Measurements from ENCODE around the gene ZBTB7B.

ZBTB7B gene

DNA sequence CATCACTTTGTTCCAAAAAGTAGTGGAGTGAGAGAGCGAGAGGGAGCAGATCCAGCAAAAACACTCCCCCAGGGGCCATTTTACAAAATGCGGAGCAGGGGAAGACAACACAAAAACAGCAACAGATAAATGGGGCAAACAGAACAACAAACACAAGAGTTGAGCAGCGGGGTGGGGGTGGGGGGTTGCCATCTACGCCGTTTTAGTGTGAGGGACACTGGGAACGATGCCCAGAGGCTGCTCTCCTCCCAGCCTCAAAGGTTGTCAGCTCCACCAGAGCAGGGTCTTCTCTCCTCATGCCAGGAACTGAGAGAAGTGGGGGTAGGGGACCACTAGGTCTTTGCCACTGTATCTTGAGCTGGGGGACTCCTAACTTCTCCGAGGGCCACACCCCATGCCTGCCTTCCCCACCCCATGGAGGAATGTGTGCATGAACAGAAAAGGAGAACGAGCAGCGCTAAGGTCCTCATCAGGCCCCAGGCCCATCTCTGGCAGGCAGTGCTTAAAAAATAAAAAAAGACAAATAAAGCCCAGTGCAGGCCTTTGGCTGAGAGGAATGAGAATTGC is 45.4 kb upstream of the ZBTB7B start:
- TF ChIP-seq, protein P1, sequence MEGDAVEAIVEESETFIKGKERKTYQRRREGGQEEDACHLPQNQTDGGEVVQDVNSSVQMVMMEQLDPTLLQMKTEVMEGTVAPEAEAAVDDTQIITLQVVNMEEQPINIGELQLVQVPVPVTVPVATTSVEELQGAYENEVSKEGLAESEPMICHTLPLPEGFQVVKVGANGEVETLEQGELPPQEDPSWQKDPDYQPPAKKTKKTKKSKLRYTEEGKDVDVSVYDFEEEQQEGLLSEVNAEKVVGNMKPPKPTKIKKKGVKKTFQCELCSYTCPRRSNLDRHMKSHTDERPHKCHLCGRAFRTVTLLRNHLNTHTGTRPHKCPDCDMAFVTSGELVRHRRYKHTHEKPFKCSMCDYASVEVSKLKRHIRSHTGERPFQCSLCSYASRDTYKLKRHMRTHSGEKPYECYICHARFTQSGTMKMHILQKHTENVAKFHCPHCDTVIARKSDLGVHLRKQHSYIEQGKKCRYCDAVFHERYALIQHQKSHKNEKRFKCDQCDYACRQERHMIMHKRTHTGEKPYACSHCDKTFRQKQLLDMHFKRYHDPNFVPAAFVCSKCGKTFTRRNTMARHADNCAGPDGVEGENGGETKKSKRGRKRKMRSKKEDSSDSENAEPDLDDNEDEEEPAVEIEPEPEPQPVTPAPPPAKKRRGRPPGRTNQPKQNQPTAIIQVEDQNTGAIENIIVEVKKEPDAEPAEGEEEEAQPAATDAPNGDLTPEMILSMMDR (IDR thresholded peaks at IDR 0.05; ENCODE audit: control insufficient read depth, extremely low read depth, insufficient read depth): no peak
- H3K4me3 ChIP-seq (ENCODE audit: low read depth, low read length): no peak overlapping the region
- DNase-seq (ENCODE audit: low read depth): no peak

DNA sequence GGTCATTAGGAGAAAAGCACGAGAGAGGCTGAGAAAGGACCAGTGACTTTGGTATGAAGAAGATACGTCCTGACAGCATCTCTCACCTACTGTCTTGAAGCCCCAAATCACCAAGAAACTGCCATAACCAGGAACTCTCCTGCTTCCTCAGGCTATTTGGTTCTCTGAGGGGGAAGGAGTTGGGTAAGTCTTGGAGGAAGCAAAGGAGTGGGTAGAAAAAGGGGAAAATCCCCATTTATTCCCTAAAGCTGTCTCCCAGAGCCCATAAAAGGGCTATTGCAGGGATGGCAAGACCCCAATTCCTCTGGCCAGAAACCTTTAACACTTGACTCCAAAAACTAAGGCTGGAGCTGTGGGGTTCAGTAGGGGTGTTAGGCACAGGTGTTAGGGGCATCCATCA is 44.6 kb upstream of the ZBTB7B start:
- TF ChIP-seq, protein P1 (IDR thresholded peaks at IDR 0.05; ENCODE audit: control insufficient read depth, extremely low read depth, insufficient read depth): no peak
- no peak overlapping the region for H3K4me3 ChIP-seq (ENCODE audit: low read depth, low read length)
- no peak for DNase-seq (ENCODE audit: low read depth)

DNA sequence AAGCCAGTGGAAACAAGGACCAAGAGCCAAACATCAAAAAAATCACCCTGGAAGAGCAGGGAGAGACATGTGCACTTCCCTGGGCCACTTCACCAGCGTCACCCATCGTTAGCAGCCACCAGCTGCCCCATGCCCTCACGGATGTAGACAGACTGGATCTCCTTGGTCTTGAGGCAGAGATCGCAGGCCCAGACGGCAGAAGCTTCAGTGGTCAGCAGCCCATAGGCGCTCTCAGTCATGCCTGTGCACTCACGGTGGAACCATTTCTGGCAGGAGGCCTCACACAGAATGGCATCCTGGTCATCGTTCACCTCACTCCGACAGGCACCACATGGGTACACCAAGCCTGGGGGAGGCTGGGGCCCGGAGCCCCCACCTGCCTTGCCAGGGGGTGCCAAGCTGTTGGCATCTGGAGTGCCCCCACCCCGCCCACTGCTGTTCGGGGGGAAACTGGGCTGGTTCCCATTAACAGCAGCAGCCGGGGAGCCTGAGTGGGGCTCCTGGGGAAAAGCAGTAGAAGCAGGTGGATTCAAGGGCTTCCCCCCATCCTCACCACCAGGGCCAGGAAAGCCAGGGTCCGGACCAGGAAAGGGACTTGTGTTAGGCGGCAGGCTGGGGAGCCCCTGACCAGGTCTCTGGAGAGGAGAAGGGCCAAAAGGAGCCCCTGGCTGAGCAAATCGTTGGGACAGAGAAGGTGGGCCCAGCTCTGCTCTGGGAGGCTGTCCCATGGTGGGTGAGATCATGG is 43.7 kb upstream of the ZBTB7B start:
- TF ChIP-seq, protein P1 (IDR thresholded peaks at IDR 0.05; ENCODE audit: control insufficient read depth, extremely low read depth, insufficient read depth): no peak
- H3K4me3 ChIP-seq (ENCODE audit: low read depth, low read length): no peak overlapping the region
- no peak for DNase-seq (ENCODE audit: low read depth)

DNA sequence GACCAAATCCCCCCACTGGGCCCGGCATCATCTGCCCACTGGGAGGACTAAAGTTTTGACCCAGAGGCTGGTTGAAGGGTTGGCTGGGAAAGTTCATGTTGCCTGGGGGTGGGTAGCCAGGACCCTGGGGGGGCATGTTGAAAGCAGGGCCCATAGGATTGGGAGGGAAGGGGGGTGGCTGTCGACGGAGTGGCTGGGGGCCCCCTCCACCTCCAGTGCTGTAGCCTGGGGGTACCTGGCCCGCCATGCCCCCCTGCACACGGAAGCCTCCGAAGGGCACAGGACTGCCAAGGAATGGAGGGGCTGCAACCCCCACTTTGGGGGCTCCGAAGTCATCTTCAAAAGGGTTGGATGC is 43.2 kb upstream of the ZBTB7B start:
- TF ChIP-seq, protein P1 (IDR thresholded peaks at IDR 0.05; ENCODE audit: control insufficient read depth, extremely low read depth, insufficient read depth): no peak
- DNase-seq (ENCODE audit: low read depth): no peak
- no peak overlapping the region for H3K4me3 ChIP-seq (ENCODE audit: low read depth, low read length)

DNA sequence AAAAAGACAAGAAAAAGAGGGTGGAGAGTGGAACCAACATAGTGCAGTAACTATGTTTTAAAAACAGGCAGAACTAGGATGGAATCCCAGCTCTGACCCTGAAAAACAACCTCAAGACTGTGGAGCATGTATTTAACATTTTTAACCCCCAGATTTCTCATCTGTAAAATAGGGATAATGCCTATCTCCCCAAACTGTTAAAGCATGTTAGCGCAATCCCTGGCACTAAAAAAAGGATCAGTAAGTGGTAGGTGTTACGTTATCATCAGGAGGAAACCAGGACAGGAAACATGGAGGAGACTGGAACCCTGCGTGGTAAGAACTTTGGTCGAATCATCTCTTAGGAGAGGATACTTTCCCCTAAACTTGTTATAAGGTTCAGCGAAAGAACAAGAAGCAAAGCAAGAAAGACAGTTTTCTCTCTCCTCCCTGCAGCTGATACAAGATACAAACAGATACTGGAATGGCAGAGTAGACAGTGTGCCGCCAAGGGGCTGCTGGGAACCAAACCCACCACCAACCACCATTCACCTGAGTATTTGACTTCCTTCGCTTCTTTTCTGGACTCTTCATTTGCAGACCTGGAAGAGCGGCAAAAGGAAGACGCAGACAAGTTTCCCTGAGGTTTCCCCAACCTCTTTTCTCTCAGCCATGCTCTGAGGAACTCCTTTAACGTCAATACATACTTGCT is 42.0 kb upstream of the ZBTB7B start:
- peak overlapping the region; percentile 67 for H3K4me3 ChIP-seq (ENCODE audit: low read depth, low read length)
- TF ChIP-seq, protein P1 (IDR thresholded peaks at IDR 0.05; ENCODE audit: control insufficient read depth, extremely low read depth, insufficient read depth): no peak
- no peak for DNase-seq (ENCODE audit: low read depth)

DNA sequence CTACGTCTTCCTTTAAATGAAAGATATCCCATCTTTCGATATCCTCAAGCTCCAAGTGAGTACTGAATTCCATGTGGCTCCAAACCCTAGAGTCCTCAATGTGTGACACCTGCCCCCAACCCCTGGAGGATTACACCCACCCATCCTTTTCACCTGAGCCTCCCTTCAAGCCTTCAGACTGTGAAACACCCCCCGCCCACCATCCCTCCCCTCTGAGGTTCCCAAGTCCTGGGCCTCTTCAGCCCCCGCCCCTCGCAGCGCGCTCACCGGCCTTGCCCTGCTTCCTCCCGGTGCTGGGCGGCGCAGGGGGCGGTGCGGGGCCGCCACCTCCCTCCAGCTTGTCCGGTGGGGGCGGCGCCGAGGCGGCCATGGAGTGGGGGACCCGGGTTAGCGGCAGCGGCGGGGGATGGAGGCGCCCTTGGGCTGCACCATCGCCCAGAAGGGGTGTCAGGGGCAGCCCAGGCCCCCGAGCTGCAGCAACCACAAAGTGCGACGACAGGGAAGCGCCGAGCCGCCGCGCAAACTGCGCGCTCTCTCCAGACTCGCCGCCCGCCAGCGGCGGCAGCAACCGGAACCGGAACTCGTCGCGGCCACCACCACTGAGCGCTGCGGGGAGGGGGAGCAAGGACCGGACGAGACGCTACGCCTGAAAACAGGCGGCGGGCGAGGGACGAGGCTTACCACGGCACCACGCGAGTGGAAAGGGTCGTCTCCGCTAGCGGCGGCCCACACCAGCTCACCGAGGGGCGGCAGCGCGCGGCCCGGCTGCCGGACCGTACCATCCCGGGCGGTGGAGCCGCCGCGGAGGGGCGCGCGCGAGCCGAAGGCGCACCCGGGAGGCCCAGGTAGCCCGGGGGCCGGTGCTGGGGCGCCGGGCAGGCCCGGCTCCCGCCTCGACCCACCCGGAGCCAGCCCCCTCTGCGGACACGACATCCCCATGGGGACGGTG is 41.1 kb upstream of the ZBTB7B start, which contains the start of gene PYGO2:
TSS of gene PYGO2 (minus strand) at position 576 of the 949 bp plus-strand sequence. CDS start at position 370, 206 bp downstream.
- TF ChIP-seq, protein P1 (IDR thresholded peaks at IDR 0.05; ENCODE audit: control insufficient read depth, extremely low read depth, insufficient read depth): peak; percentile 60
- DNase-seq (ENCODE audit: low read depth): no peak
- H3K4me3 ChIP-seq (ENCODE audit: low read depth, low read length): peak within 1 kb of the TSS; percentile 67

Data from LNCaP clone FGC (cell line).